SK-N-MC (cell line): ENCODE results near the gene LRMDA.

Source experiments
- DNase-seq: peaks from one replicate; pipeline ENCODE4 v3.0.0-alpha.2; 2011; ENCODE audit warnings: low read depth, low spot score
- H3K27ac ChIP-seq: fragments of 200-600 bp; sonication (generic); 2 replicates; pipeline ENCODE4 v1.5.1; 2016; ENCODE audit warnings: mixed run types
- H3K36me3 ChIP-seq: fragments of 200-600 bp; sonication (generic); 2 replicates; pipeline ENCODE4 v1.6.1; 2017; ENCODE audit warnings: antibody characterized with exemption, low read length, mixed read lengths; ENCODE audit not compliant: insufficient read depth
- H3K4me3 ChIP-seq: fragments of 200-600 bp; sonication (generic); 2 replicates; pipeline ENCODE4 v1.5.1; 2016
- H3K9ac ChIP-seq: fragments of 200-600 bp; sonication (generic); 2 replicates; pipeline ENCODE4 v1.8.0; 2017; ENCODE audit warnings: mixed run types, mixed read lengths; ENCODE audit not compliant: insufficient read length
- H3K9me3 ChIP-seq: fragments of 200-600 bp; sonication (generic); 2 replicates; pipeline ENCODE4 v1.6.1; 2017; ENCODE audit warnings: low read depth, mild to moderate bottlenecking, antibody characterized with exemption, low read length, moderate library complexity, mixed read lengths
- EZH2 ChIP-seq: fragments of 200-600 bp; sonication (generic); IDR thresholded peaks from one replicate; pipeline ENCODE4 v1.6.1; 2017; ENCODE audit warnings: antibody characterized with exemption
- FOXP2 ChIP-seq: optimal IDR thresholded peaks from 2 replicates; pipeline ENCODE3; 2011; ENCODE audit warnings: mild to moderate bottlenecking, moderate library complexity; ENCODE audit not compliant: insufficient read depth; ENCODE audit errors: extremely low read length, control extremely low read depth
- POLR2AphosphoS5 ChIP-seq: IDR thresholded peaks from 2 replicates; pipeline ENCODE4 v1.6.1; 2012; ENCODE audit warnings: mild to moderate bottlenecking, low read depth, low read length, borderline replicate concordance

The LRMDA gene

DNA sequence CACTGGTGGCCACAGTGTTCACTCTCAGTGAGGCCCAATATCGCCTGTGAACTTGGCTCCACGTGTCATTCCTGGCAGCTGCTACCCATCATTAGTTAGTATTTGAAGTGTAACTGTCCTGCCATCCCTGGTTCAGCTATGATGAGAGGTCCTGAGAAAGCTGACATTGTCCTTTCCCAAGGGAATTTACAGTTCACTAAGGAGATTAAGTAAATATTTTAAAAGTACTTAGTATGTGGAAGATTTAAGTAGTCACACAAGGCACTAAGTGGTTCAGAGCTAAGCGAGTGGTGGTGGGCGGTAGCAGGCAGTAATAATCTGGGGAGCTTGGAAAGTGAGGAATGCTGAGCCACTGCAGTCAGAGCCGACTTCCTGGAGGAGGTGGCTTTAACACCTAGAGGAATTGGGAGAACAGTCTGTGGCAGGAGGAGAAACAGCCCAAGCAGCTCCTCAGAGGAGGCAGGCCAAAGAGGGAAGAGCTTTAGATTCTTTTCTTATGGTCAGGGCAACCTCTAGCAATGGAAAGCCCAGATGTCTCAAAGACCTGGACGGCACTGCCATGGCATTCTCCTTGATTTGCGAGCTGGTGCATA is 519.7 kb downstream of the LRMDA start:
- Histone ChIP-seq H3K9me3 (no peaks in the 10 kb centered on the region), H3K9ac (no peak overlapping the region), H3K36me3 (no peaks in the 10 kb centered on the region), H3K4me3 (no peak overlapping the region), H3K27ac (no peak overlapping the region)
- no peak for DNase-seq
- TF ChIP-seq EZH2 (no peak), POLR2AphosphoS5 (no peak), FOXP2 (no peak)

DNA sequence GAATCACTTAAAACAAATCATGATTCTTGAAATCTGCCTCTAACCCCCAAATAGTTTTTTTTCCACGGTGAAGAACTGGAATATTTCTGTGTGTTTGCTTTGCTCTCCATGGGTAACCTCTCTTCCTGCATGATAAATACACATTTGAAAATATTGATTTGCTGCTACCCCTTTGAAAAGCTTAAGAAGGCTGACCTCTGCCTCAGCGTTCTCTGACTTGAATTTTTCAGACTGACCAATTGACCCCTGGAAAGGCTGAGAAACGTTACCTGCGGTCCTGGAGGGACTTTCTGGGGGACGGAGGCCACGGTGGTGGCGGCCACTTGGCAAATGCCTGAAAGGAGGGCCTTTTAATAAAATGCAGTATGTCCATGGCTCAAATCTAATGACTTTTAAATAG is 520.2 kb downstream of the LRMDA start:
- H3K27ac ChIP-seq = no peak overlapping the region
- H3K4me3 ChIP-seq = no peak overlapping the region
- no peaks in the 10 kb centered on the region for H3K36me3 ChIP-seq
- no peak for TF ChIP-seq POLR2AphosphoS5
- TF ChIP-seq FOXP2 = no peak
- TF ChIP-seq EZH2 = no peak
- H3K9me3 ChIP-seq = no peaks in the 10 kb centered on the region
- DNase-seq = no peak
- H3K9ac ChIP-seq = no peak overlapping the region

DNA sequence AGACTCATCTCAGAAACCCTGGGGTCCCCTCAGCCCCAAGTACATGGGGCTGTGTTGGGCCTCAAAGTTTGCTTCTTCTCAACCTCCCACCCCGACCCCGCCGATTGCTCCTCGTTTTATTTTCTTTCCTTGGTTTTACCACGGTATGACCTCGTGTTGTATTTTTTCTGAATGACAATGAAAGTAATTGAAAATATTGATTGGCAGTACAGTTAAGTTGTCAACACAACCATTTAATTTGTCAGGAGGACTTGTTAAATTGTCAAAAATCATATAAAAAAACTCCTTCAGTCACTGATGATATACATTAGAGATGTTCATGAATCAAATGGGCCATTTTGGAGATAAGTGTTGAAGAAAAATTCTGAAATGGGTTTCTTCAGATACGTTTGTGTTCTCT is 520.7 kb downstream of the LRMDA start:
- Histone ChIP-seq H3K36me3 (no peaks in the 10 kb centered on the region), H3K27ac (no peak overlapping the region), H3K9ac (no peak overlapping the region), H3K4me3 (no peak overlapping the region), H3K9me3 (no peaks in the 10 kb centered on the region)
- TF ChIP-seq POLR2AphosphoS5 = no peak
- no peak for TF ChIP-seq EZH2
- no peak for TF ChIP-seq FOXP2
- no peak for DNase-seq

DNA sequence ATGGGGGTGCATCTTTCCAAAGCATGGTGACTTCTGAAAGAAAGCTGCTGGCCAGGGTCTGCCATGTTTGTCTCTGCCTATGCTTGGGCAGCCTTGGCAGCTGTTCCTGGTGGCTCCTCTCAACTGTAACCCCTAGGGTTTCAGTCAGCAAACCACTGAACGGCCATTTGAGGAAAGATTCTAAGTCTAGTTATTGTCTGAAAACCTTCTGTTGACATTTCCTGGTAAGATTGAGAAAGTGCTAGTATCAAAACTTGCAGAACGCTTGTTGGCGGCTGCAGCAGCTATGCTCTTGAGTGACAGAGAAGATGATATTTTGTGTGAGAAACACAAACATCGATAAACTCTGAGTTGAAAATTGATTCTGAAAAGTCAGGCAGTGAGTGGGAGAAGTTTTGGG is 523.1 kb downstream of the LRMDA start:
- no peak overlapping the region for H3K4me3 ChIP-seq
- DNase-seq = no peak
- H3K9ac ChIP-seq = no peak overlapping the region
- no peaks in the 10 kb centered on the region for H3K36me3 ChIP-seq
- no peaks in the 10 kb centered on the region for H3K9me3 ChIP-seq
- TF ChIP-seq EZH2 (no peak), FOXP2 (no peak)
- H3K27ac ChIP-seq = no peak overlapping the region

DNA sequence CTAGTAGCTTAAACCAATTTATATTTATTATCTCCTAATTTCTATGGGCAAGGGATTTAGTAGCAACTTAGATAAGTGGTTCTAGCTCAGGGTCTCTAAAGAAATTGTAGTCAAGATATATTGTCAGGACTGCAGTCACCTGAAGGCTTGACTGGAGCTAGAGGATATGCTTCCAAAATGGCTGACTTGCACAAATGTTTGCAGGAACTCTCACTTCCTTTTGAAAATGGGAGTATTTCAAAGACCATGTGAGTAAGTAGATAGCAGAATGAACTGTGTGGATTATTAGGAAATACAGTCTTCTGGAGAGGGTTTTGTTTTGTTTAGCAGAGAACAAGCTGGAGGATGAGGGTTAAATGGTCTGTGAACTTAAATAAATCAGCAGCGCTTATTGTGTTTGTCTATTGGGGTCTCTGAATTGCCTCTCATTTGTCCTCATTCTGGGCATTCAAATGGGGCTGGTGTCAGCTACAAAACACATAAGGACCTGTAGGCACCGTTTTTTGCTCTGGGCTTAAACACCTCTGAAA is 524.6 kb downstream of the LRMDA start:
- DNase-seq = no peak
- no peak overlapping the region for H3K9ac ChIP-seq
- no peaks in the 10 kb centered on the region for H3K36me3 ChIP-seq
- no peak overlapping the region for H3K27ac ChIP-seq
- no peaks in the 10 kb centered on the region for H3K9me3 ChIP-seq
- H3K4me3 ChIP-seq = no peak overlapping the region
- TF ChIP-seq FOXP2 (no peak), POLR2AphosphoS5 (no peak), EZH2 (no peak)

DNA sequence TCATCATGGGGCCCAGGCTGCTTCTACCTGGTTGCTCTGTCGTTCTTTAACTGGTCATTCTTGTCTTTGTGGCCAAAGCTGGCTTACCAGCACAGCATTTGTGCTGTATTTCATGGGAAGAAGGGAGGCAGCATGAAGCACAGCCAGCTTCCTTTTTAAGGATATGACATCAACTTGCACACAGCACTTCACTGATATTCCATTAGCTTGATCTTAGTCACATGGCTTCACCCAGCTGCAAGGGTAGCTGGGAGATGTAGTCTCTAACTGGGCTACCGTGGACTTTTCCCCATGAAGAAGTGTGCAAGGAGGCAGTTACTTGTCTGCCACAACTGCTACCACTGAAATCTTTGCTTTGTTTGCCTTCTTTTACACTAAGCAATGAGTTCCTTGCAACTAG is 525.2 kb downstream of the LRMDA start:
- no peaks in the 10 kb centered on the region for H3K36me3 ChIP-seq
- no peak overlapping the region for H3K9ac ChIP-seq
- H3K27ac ChIP-seq = no peak overlapping the region
- H3K9me3 ChIP-seq = no peaks in the 10 kb centered on the region
- TF ChIP-seq EZH2 (no peak), FOXP2 (no peak), POLR2AphosphoS5 (no peak)
- DNase-seq = no peak
- H3K4me3 ChIP-seq = no peak overlapping the region

DNA sequence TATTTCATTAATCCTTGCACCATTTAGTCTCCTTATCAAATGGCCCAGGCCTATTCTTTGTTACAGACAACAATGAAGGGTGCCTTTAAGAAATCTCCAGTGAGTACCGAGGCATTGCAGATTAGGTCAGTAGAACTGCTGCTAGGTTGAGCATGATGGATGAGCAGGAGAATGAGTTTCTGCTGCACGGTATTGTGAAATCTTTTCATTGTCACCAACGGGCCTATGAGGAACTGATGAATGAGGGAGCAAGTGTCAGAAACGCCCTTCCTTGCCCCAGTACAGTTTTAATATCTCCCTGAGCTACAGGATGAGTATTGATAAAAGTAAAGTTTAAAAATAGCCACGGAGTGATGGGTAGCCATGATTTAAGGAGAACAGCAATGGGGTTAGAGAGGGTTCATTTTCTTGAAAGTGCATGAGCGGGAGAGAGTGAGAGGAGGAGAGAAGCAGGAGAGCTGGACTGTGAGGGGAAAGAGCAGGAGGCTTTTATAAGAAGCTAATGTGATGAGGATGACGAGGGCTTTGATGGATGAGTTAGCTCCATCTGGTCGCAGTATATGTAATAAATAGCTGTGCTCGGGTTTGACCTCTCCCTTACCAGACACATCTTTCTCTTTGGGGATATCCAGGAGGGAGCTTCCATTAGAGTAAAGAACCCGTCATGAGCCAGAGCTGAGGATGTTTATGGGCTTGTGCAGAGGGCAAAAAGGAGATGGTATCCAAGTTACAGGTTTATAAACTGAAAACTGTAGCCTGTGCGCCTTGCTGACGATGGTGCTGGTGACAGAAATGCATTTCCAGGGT is 526.1 kb downstream of the LRMDA start:
- TF ChIP-seq EZH2 (no peak), POLR2AphosphoS5 (no peak), FOXP2 (no peak)
- Histone ChIP-seq H3K27ac (no peak overlapping the region), H3K9ac (no peak overlapping the region), H3K9me3 (no peaks in the 10 kb centered on the region), H3K36me3 (no peaks in the 10 kb centered on the region), H3K4me3 (no peak overlapping the region)
- DNase-seq = no peak

DNA sequence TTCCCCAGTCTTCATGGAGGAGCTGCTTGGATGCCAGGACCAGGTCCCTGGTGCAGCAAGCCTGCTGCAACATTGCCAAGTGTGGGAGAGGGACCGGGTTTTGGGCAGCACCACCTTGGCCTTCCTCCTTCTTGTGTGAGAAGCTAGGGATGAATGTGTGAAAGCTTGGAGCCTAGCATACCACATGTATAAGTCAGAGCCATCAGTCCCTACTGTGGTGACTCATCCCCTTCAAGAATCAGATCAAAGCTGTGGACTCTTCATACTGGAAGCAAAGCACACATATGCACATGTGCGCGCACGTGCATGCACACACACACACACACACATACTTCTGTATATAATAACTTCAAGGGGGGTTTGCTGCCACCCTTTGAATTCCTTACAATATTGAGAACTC is 527.8 kb downstream of the LRMDA start:
- H3K27ac ChIP-seq = no peak overlapping the region
- no peak overlapping the region for H3K9ac ChIP-seq
- DNase-seq = no peak
- no peaks in the 10 kb centered on the region for H3K36me3 ChIP-seq
- no peaks in the 10 kb centered on the region for H3K9me3 ChIP-seq
- H3K4me3 ChIP-seq = no peak overlapping the region
- TF ChIP-seq FOXP2 = no peak
- TF ChIP-seq POLR2AphosphoS5 = no peak
- no peak for TF ChIP-seq EZH2

DNA sequence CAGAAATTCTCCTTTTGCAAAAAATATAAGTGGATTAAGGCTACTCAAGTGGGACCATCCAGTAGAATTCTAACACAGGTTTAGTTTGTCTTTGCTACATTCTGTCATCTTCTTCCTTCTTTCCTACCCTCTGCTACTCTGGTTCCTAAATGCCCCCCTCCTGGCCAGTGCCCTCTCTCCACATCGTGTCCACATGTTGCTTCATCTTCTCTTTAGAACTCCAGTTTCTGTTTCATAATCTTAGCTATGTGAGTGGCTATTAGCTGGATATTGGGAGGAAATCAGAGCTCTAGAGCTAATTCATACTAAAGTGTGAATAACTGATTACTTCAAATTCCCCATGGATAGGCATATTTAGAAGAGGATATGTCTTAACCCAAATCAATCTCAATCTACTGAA is 528.5 kb downstream of the LRMDA start:
- no peaks in the 10 kb centered on the region for H3K36me3 ChIP-seq
- DNase-seq = no peak
- H3K4me3 ChIP-seq = no peak overlapping the region
- H3K9ac ChIP-seq = no peak overlapping the region
- H3K9me3 ChIP-seq = no peaks in the 10 kb centered on the region
- TF ChIP-seq POLR2AphosphoS5 (no peak), EZH2 (no peak), FOXP2 (no peak)
- H3K27ac ChIP-seq = no peak overlapping the region
